GM19468 (cell line): Measurements from ENCODE around the gene SLC46A3.
"Not testable (repeated sequence)": the region's sequence is repeated elsewhere in the genome, so short reads cannot be mapped to it uniquely, and the experiment has no call there.

Experiments
- ATAC-seq: cut with Tn5 transposase; IDR thresholded peaks from one replicate; pipeline ENCODE4 v1.9.1; 2021; ENCODE audit warnings: mild to moderate bottlenecking, moderate library complexity, moderate number of reproducible peaks; ENCODE audit not compliant: unreplicated experiment; ENCODE audit errors: extremely low read depth

Gene SLC46A3

GRCh38 chr13:28718543-28719226 lies at the start of gene SLC46A3:
TSS of gene SLC46A3 (minus strand) at chr13:28718970. CDS start at chr13:28717998, 972 bp downstream.
- peak; percentile 99 for ATAC-seq

- no peak for ATAC-seq
These were observed 45.1 kb upstream of the SLC46A3 start for GRCh38 chr13:28763887-28764286.

- ATAC-seq = no peak
These were observed 42.8 kb upstream of the SLC46A3 start for GRCh38 chr13:28761586-28761985.

- no peak for ATAC-seq
These were observed 36.7 kb upstream of the SLC46A3 start for GRCh38 chr13:28755546-28755870.

GRCh38 chr13:28754698-28755545 lies 36.2 kb upstream of the SLC46A3 start:
- no peak for ATAC-seq

GRCh38 chr13:28753946-28754345 lies 35.2 kb upstream of the SLC46A3 start:
- no peak for ATAC-seq

- no peak for ATAC-seq
These were observed 34.6 kb upstream of the SLC46A3 start for GRCh38 chr13:28753208-28753892.

- ATAC-seq = no peak
These were observed 32.6 kb upstream of the SLC46A3 start for GRCh38 chr13:28751175-28751960.

GRCh38 chr13:28750187-28751045 lies 31.6 kb upstream of the SLC46A3 start:
- no peak for ATAC-seq

GRCh38 chr13:28747851-28748250 lies 29.1 kb upstream of the SLC46A3 start:
- no peak for ATAC-seq

GRCh38 chr13:28746287-28746612 lies 27.5 kb upstream of the SLC46A3 start:
- no peak for ATAC-seq

GRCh38 chr13:28744656-28745055 lies 25.9 kb upstream of the SLC46A3 start:
- ATAC-seq = no peak

GRCh38 chr13:28744091-28744536 lies 25.3 kb upstream of the SLC46A3 start:
- ATAC-seq = no peak

GRCh38 chr13:28743499-28744083 lies 24.8 kb upstream of the SLC46A3 start:
- no peak for ATAC-seq

- ATAC-seq = no peak
These were observed 24.2 kb upstream of the SLC46A3 start for GRCh38 chr13:28743020-28743419.

GRCh38 chr13:28742445-28742844 lies 23.7 kb upstream of the SLC46A3 start:
- not testable (repeated sequence) for ATAC-seq

- ATAC-seq = no peak
These were observed 22.3 kb upstream of the SLC46A3 start for GRCh38 chr13:28741084-28741491.

GRCh38 chr13:28739376-28739775 lies 20.6 kb upstream of the SLC46A3 start:
- ATAC-seq = no peak

- ATAC-seq = no peak
These were observed 16.8 kb upstream of the SLC46A3 start for GRCh38 chr13:28735481-28736029.
